Endothelial cell of umbilical vein (primary cell): ENCODE measurements around the gene RASSF5. TPM values are rescaled to one million over a fixed set of nuclear protein-coding genes. Genes with fewer than 3 reads are reported as not detected.

Experiments
- BruUV-seq: library from RNA; stranded (reverse); fragments of 400-500 nt; replicated peaks from 2 replicates; lab custom pipeline; 2021; lab: Mats Ljungman, UMichigan
- CTCF ChIA-PET: fragments of 300-600, 350-600 bp; sonication (Branson Sonifier 250); formaldehyde crosslinking; loops from one replicate; lab custom pipeline; 2021; ENCODE audit warnings: antibody characterized with exemption, inconsistent platforms; lab: Charles Lee
- POLR2A ChIA-PET: fragments of 300-600, 350-600 bp; sonication (Branson Sonifier 250); formaldehyde crosslinking; loops from one replicate; lab custom pipeline; 2021; ENCODE audit warnings: antibody characterized with exemption, inconsistent platforms; lab: Charles Lee
- DNase-seq: peaks from one replicate; pipeline ENCODE4 v3.0.0-alpha.2; 2011; ENCODE audit warnings: low read depth, low spot score
- FAIRE-seq: peaks from 2 replicates; lab custom pipeline; 2011; peaks lifted over from hg19 to GRCh38; lab: Jason Lieb, UNC
- H2AFZ ChIP-seq: 2 replicates; pipeline ENCODE4 v1.6.0; 2012; ENCODE audit warnings: low read depth, low read length, control low read depth, inconsistent platforms
- H3K27ac ChIP-seq: 2 replicates; pipeline ENCODE4 v1.5.1; 2011; ENCODE audit warnings: low read depth, mild to moderate bottlenecking, control low read depth, low read length, moderate library complexity; ENCODE audit not compliant: insufficient read depth
- H3K27me3 ChIP-seq, 2 experiments: 2 replicates each; pipeline versions ENCODE4 v1.6.0 to v1.6.1; 2011; ENCODE audit warnings: low read length in 2 of 2, mixed read lengths in 1 of 2; ENCODE audit not compliant: control insufficient read depth in 2 of 2, insufficient read depth in 2 of 2
- H3K36me3 ChIP-seq, 2 experiments: 2 replicates in 1 of 2; 3 replicates in 1 of 2; pipeline ENCODE4 v1.5.1; 2011; ENCODE audit warnings: low read length in 2 of 2, mild to moderate bottlenecking in 1 of 2, moderate library complexity in 1 of 2; ENCODE audit not compliant: control insufficient read depth in 2 of 2, insufficient read depth in 2 of 2; ENCODE audit errors: extremely low read depth in 1 of 2
- H3K4me1 ChIP-seq: 3 replicates; pipeline ENCODE4 v1.5.1; 2011; ENCODE audit warnings: mild to moderate bottlenecking, low read length; ENCODE audit not compliant: control insufficient read depth, insufficient read depth; ENCODE audit errors: extremely low read depth
- H3K4me2 ChIP-seq: 2 replicates; pipeline ENCODE4 v1.6.1; 2011; ENCODE audit warnings: low read length, control low read depth, mixed read lengths; ENCODE audit not compliant: insufficient read depth
- H3K4me3 ChIP-seq, 3 experiments: fragments of 200-600 bp in 1 of 3; sonication (generic), shearing (Covaris generic) in 1 of 3; replicated peaks in 1 of 3; 2 replicates each; pipeline ENCODE4 v1.5.1; 2011 to 2016; ENCODE audit warnings: control low read depth in 3 of 3, low read length in 3 of 3, mild to moderate bottlenecking in 2 of 3, inconsistent platforms in 1 of 3, low read depth in 1 of 3, moderate library complexity in 1 of 3; ENCODE audit not compliant: insufficient read depth in 1 of 3
- H3K79me2 ChIP-seq: 2 replicates; pipeline ENCODE4 v1.6.0; 2012; ENCODE audit warnings: low read length, inconsistent platforms; ENCODE audit not compliant: control insufficient read depth, insufficient read depth
- H3K9ac ChIP-seq: replicated peaks from 2 replicates; pipeline ENCODE3; 2011; ENCODE audit warnings: low read length, control low read depth; ENCODE audit not compliant: insufficient read depth; ENCODE audit errors: extremely low read depth
- H3K9me1 ChIP-seq: replicated peaks from 3 replicates; pipeline ENCODE4 v1.6.0; 2011; ENCODE audit warnings: mild to moderate bottlenecking, low read length; ENCODE audit not compliant: control insufficient read depth, insufficient read depth; ENCODE audit errors: extremely low read depth
- H3K9me3 ChIP-seq: replicated peaks from 2 replicates; pipeline ENCODE4 v1.5.1; 2012; ENCODE audit warnings: low read length, inconsistent platforms; ENCODE audit not compliant: control insufficient read depth, insufficient read depth
- H4K20me1 ChIP-seq: replicated peaks from 2 replicates; pipeline ENCODE3; 2011; ENCODE audit warnings: mild to moderate bottlenecking, low read length; ENCODE audit not compliant: control insufficient read depth, insufficient read depth; ENCODE audit errors: extremely low read depth
- EZH2 ChIP-seq: IDR thresholded peaks from 2 replicates; pipeline ENCODE4 v1.6.1; 2012; ENCODE audit warnings: borderline replicate concordance, low read depth, mild to moderate bottlenecking, moderate library complexity, low read length, inconsistent platforms; ENCODE audit not compliant: severe bottlenecking
- FOS ChIP-seq: IDR thresholded peaks from 2 replicates; pipeline ENCODE4 v1.6.1; 2011; ENCODE audit warnings: mild to moderate bottlenecking, low read length, moderate library complexity, borderline replicate concordance; ENCODE audit not compliant: insufficient read depth
- GATA2 ChIP-seq: IDR thresholded peaks from 2 replicates; pipeline ENCODE4 v1.7.0; 2011; ENCODE audit warnings: low read depth, mild to moderate bottlenecking, moderate library complexity, mixed read lengths, low read length; ENCODE audit not compliant: insufficient read length, insufficient read depth
- JUN ChIP-seq: IDR thresholded peaks from 2 replicates; pipeline ENCODE4 v1.6.1; 2011; ENCODE audit warnings: borderline replicate concordance, low read depth; ENCODE audit not compliant: insufficient read length, insufficient read depth
- MYC ChIP-seq: IDR thresholded peaks from one replicate; pipeline ENCODE4 v1.6.1; 2011; ENCODE audit warnings: mild to moderate bottlenecking, low read depth, low read length
- POLR2A ChIP-seq: IDR thresholded peaks from 2 replicates; pipeline ENCODE4 v1.6.1; 2012; ENCODE audit warnings: low read depth, mild to moderate bottlenecking, control low read depth, low read length
- POLR2AphosphoS5 ChIP-seq: IDR thresholded peaks from 2 replicates; pipeline ENCODE4 v1.6.1; 2012; ENCODE audit warnings: low read depth, mild to moderate bottlenecking, control low read depth, low read length, moderate library complexity; ENCODE audit not compliant: insufficient read depth
- dilution Hi-C: fragments of 300-500 bp; cut with MboI; formaldehyde crosslinking; loops from one replicate; pipeline ENCODE4 v1.15.0; 2019; ENCODE audit warnings: low sequenced_read_pairs; ENCODE audit not compliant: extremely low pct_ligation_motif_present
- intact Hi-C: fragments of 100-400 bp; cut with micrococcal nuclease; formaldehyde crosslinking; loops from one replicate; pipeline ENCODE4 v1.10.0; 2022
- polyA plus RNA-seq, 4 experiments: library from polyadenylated mRNA; depleted of rRNA in 3 of 4; stranded (reverse) in 3 of 4; unstranded in 1 of 4; fragments of >200 nt; gene quantifications; 2 replicates each; pipeline versions ENCODE4 v1.2.1 to v1.2.3, GENCODE V29; 2011 to 2012; ENCODE audit warnings: missing spikeins in 1 of 4
- total RNA-seq: library from RNA; stranded (reverse); gene quantifications from 2 replicates; pipeline ENCODE4 v1.2.3, GENCODE V29; 2021
- TF ChIP-seq, protein P1 (sequence below), 2 donors: IDR thresholded peaks; 1 replicate in 1 of 2; 2 replicates in 1 of 2; pipeline ENCODE4 v1.5.1; 2011; ENCODE audit warnings: low read length in 2 of 2, mild to moderate bottlenecking in 2 of 2, moderate library complexity in 2 of 2, control low read depth in 1 of 2, inconsistent platforms in 1 of 2, low read depth in 1 of 2; ENCODE audit not compliant: insufficient read depth in 1 of 2; ENCODE audit errors: extremely low read depth in 1 of 2
- TF ChIP-seq, protein P2 (sequence below): IDR thresholded peaks from 2 replicates; pipeline ENCODE4 v1.6.1; 2011; ENCODE audit not compliant: insufficient read depth, insufficient read length

Gene RASSF5
- total and polyA plus RNA-seq, 2 donors (not counting 3 experiments of a cell fraction or from before 2014, with no cell fraction given), result 0.23 to 0.60 TPM

DNA sequence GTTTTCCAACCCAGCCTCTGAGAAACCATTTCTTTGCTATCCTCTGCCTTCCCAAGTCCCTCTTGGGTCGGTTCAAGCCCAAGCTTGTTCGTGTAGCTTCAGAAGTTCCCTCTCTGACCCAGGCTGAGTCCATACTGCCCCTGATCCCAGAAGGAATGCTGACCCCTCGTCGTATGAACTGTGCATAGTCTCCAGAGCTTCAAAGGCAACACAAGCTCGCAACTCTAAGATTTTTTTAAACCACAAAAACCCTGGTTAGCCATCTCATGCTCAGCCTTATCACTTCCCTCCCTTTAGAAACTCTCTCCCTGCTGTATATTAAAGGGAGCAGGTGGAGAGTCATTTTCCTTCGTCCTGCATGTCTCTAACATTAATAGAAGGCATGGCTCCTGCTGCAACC lies 81.2 kb downstream of the RASSF5 start:
- ChIA-PET CTCF (interaction anchor here (2.0 to 16.8 kb wide), 2 partner anchors 45 to 109 kb away, joined by 9 to 427 read pairs; no protein-coding TSS in a partner anchor), POLR2A (no interaction called here)
- DNase-seq (no peak), FAIRE-seq (no peak)
- no peaks in the 10 kb centered on the region for H3K79me2 ChIP-seq
- no peak overlapping the region for H3K4me2 ChIP-seq
- no peaks in the 10 kb centered on the region for H3K27me3 ChIP-seq
- peaks cover 2% of the 10 kb centered on the region for H3K4me1 ChIP-seq
- dilution Hi-C loops (no loop called here), intact Hi-C loops (no loop called here)
- no peak overlapping the region for H3K4me3 ChIP-seq
- BruUV-seq, result no TSS peak
- H3K9me3 ChIP-seq, result no peaks in the 10 kb centered on the region
- H3K9ac ChIP-seq, result no peak overlapping the region
- H4K20me1 ChIP-seq, result no peaks in the 10 kb centered on the region
- H3K9me1 ChIP-seq, result no peaks in the 10 kb centered on the region
- TF ChIP-seq EZH2, result no peak
- no peak for TF ChIP-seq POLR2AphosphoS5
- TF ChIP-seq, protein P1, sequence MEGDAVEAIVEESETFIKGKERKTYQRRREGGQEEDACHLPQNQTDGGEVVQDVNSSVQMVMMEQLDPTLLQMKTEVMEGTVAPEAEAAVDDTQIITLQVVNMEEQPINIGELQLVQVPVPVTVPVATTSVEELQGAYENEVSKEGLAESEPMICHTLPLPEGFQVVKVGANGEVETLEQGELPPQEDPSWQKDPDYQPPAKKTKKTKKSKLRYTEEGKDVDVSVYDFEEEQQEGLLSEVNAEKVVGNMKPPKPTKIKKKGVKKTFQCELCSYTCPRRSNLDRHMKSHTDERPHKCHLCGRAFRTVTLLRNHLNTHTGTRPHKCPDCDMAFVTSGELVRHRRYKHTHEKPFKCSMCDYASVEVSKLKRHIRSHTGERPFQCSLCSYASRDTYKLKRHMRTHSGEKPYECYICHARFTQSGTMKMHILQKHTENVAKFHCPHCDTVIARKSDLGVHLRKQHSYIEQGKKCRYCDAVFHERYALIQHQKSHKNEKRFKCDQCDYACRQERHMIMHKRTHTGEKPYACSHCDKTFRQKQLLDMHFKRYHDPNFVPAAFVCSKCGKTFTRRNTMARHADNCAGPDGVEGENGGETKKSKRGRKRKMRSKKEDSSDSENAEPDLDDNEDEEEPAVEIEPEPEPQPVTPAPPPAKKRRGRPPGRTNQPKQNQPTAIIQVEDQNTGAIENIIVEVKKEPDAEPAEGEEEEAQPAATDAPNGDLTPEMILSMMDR (IDR thresholded peaks at IDR 0.05; ENCODE audit: extremely low read depth in 1 of 2, insufficient read depth in 1 of 2, low read depth in 1 of 2, low read length in 2 of 2), result no peak
- TF ChIP-seq POLR2A, result no peak
- TF ChIP-seq JUN, result no peak
- TF ChIP-seq GATA2, result no peak
- TF ChIP-seq, protein P2, sequence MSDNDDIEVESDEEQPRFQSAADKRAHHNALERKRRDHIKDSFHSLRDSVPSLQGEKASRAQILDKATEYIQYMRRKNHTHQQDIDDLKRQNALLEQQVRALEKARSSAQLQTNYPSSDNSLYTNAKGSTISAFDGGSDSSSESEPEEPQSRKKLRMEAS, result no peak
- no peak for TF ChIP-seq MYC
- TF ChIP-seq FOS, result no peak
- peaks cover under 1 to 9% of the 10 kb centered on the region in 2 experiments for H3K36me3 ChIP-seq
- H2AFZ ChIP-seq, result no peak overlapping the region
- no peak overlapping the region for H3K27ac ChIP-seq
